Upper lobe of left lung (tissue), 4 donors: ENCODE measurements around the gene RNASEH2B.

ENCODE experiments used
- CTCF ChIP-seq, 6 experiments: fragments of 450-650 bp in 4 of 6; fragments of 200-600 bp in 2 of 6; sonication (generic) in 2 of 6; IDR thresholded peaks; one replicate each; pipeline ENCODE4 v1.5.1; 2016 to 2019; ENCODE audit warnings: antibody characterized with exemption in 6 of 6
- EP300 ChIP-seq, 4 donors: sonication (generic); formaldehyde crosslinking; IDR thresholded peaks; one replicate each; pipeline ENCODE4 v1.5.1; 2017; ENCODE audit warnings: antibody characterized with exemption in 4 of 4, control low read depth in 2 of 4
- POLR2A ChIP-seq, 4 donors: fragments of 450-650 bp; IDR thresholded peaks; one replicate each; pipeline ENCODE4 v1.5.1; 2016 to 2017; ENCODE audit warnings: antibody characterized with exemption in 4 of 4, mild to moderate bottlenecking in 2 of 4

- no peak for TF ChIP-seq CTCF (IDR thresholded peaks at IDR 0.05)
- no peak for TF ChIP-seq POLR2A (IDR thresholded peaks at IDR 0.05)
- no peak for TF ChIP-seq EP300 (IDR thresholded peaks at IDR 0.05)
Observed at GRCh38 chr13:50864492-50864891, 45.1 kb upstream of the RNASEH2B start.
